Loucy (cell line): ENCODE data around the gene TSPAN32.

Source experiments
- H2AFZ ChIP-seq: fragments of 200-600 bp; sonication (generic); 2 replicates; pipeline ENCODE4 v1.6.0; 2016; ENCODE audit warnings: antibody characterized with exemption, mild to moderate bottlenecking, low read length, moderate library complexity
- H3F3A ChIP-seq: fragments of 200-600 bp; 2 replicates; pipeline ENCODE4 v1.6.0; 2016; ENCODE audit warnings: antibody characterized with exemption, low read depth, mild to moderate bottlenecking
- H3K27me3 ChIP-seq: fragments of 200-600 bp; sonication (generic); 2 replicates; pipeline ENCODE4 v1.6.1; 2014; ENCODE audit warnings: low read length, mild to moderate bottlenecking; ENCODE audit not compliant: insufficient read depth, poor library complexity, severe bottlenecking
- H3K36me3 ChIP-seq: fragments of 200-600 bp; sonication (generic); 2 replicates; pipeline ENCODE4 v1.6.1; 2016; ENCODE audit warnings: low read length; ENCODE audit not compliant: insufficient read depth
- H3K4me1 ChIP-seq: fragments of 200-600 bp; sonication (generic); 2 replicates; pipeline ENCODE4 v1.5.1; 2014; ENCODE audit warnings: low read length, mild to moderate bottlenecking; ENCODE audit not compliant: insufficient read depth, poor library complexity, severe bottlenecking
- H3K4me2 ChIP-seq: fragments of 200-600 bp; sonication (generic); 2 replicates; pipeline ENCODE4 v1.6.0; 2014; ENCODE audit warnings: antibody characterized with exemption, low read length, low read depth, mild to moderate bottlenecking; ENCODE audit not compliant: poor library complexity, severe bottlenecking
- H3K4me3 ChIP-seq: fragments of 200-600 bp; sonication (generic); 2 replicates; pipeline ENCODE4 v1.5.1; 2014; ENCODE audit warnings: low read length, mild to moderate bottlenecking, mixed read lengths; ENCODE audit not compliant: poor library complexity, severe bottlenecking
- H3K79me2 ChIP-seq: fragments of 200-600 bp; sonication (generic); 2 replicates; pipeline ENCODE4 v1.6.1; 2014; ENCODE audit warnings: low read length; ENCODE audit not compliant: insufficient read depth
- H3K9ac ChIP-seq: fragments of 200-600 bp; sonication (generic); 2 replicates; pipeline ENCODE4 v1.6.0; 2014; ENCODE audit warnings: mild to moderate bottlenecking, low read depth, low read length, moderate library complexity; ENCODE audit not compliant: poor library complexity, severe bottlenecking
- H3K9me2 ChIP-seq: fragments of 200-600 bp; sonication (generic); replicated peaks from 2 replicates; pipeline ENCODE4 v1.6.1; 2016; ENCODE audit warnings: low read depth, low read length, mixed read lengths
- H3K9me3 ChIP-seq: fragments of 200-600 bp; sonication (generic); 2 replicates; pipeline ENCODE4 v1.6.1; 2014; ENCODE audit warnings: mild to moderate bottlenecking, antibody characterized with exemption, low read length, low read depth; ENCODE audit not compliant: insufficient read depth
- H4K20me1 ChIP-seq: fragments of 200-600 bp; sonication (generic); 2 replicates; pipeline ENCODE4 v1.6.0; 2014; ENCODE audit warnings: antibody characterized with exemption, low read length, mild to moderate bottlenecking; ENCODE audit not compliant: insufficient read depth, poor library complexity, severe bottlenecking
- EZH2phosphoT487 ChIP-seq: fragments of 200-600 bp; IDR thresholded peaks from 2 replicates; pipeline ENCODE4 v1.6.1; 2018; ENCODE audit warnings: antibody characterized with exemption, mild to moderate bottlenecking, moderate library complexity, borderline replicate concordance
- TF ChIP-seq, protein P1 (sequence below): fragments of 200-600 bp; sonication (generic); conservative IDR thresholded peaks from 2 replicates; pipeline ENCODE4 v1.5.1; 2014; ENCODE audit warnings: mild to moderate bottlenecking, antibody characterized with exemption, low read length

TSPAN32 gene

DNA sequence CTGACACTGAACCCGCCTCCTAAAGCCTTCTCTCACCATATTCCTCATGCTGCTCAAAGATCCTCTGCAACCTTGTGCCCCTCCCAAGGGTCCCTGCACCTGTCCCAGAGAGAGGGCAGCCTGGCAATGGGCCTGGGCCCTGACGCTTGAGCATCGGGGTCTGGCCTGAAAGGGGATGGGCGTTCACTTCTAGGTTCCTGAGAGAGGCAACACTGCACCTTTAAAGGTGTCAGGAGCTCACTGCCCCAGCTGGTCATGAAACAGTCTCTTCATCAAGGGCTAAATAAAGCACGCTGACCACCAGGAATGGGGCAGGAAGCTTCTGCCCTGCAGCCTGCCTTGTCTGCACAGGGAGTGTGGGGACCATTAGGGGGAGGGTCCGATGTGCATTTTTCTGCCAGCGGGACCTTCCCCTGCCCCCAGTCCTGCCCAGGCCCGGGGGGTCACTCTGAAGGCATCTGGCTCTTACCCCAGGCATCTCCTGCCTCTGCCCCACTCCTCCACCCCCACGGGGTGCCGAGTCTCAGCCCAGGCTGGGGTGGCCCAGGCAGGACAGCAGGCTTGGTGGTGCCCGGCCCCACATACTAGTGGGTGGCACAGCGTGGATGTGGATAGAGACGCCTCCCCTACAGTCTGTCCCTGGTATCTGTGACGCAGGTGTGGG, 3.5 kb upstream of the TSPAN32 start:
- H4K20me1 ChIP-seq, result peaks cover 13% of the 10 kb centered on the region
- H3K36me3 ChIP-seq, result peaks cover 9% of the 10 kb centered on the region; the same call in 1 of the 2 replicates
- no peaks in the 10 kb centered on the region for H3K9me2 ChIP-seq
- H3K9me3 ChIP-seq, result no peaks in the 10 kb centered on the region
- H3K4me3 ChIP-seq, result no peak overlapping the region
- H3K9ac ChIP-seq, result peak overlapping the region; percentile 60
- H3K4me1 ChIP-seq, result peaks cover 19% of the 10 kb centered on the region
- peaks cover 4% of the 10 kb centered on the region for H3F3A ChIP-seq
- no peak overlapping the region for H2AFZ ChIP-seq
- H3K27me3 ChIP-seq, result no peaks in the 10 kb centered on the region
- peak overlapping the region; percentile 84 for H3K4me2 ChIP-seq
- TF ChIP-seq EZH2phosphoT487, result no peak
- TF ChIP-seq, protein P1, sequence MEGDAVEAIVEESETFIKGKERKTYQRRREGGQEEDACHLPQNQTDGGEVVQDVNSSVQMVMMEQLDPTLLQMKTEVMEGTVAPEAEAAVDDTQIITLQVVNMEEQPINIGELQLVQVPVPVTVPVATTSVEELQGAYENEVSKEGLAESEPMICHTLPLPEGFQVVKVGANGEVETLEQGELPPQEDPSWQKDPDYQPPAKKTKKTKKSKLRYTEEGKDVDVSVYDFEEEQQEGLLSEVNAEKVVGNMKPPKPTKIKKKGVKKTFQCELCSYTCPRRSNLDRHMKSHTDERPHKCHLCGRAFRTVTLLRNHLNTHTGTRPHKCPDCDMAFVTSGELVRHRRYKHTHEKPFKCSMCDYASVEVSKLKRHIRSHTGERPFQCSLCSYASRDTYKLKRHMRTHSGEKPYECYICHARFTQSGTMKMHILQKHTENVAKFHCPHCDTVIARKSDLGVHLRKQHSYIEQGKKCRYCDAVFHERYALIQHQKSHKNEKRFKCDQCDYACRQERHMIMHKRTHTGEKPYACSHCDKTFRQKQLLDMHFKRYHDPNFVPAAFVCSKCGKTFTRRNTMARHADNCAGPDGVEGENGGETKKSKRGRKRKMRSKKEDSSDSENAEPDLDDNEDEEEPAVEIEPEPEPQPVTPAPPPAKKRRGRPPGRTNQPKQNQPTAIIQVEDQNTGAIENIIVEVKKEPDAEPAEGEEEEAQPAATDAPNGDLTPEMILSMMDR, result no peak
- peaks cover 42% of the 10 kb centered on the region for H3K79me2 ChIP-seq

DNA sequence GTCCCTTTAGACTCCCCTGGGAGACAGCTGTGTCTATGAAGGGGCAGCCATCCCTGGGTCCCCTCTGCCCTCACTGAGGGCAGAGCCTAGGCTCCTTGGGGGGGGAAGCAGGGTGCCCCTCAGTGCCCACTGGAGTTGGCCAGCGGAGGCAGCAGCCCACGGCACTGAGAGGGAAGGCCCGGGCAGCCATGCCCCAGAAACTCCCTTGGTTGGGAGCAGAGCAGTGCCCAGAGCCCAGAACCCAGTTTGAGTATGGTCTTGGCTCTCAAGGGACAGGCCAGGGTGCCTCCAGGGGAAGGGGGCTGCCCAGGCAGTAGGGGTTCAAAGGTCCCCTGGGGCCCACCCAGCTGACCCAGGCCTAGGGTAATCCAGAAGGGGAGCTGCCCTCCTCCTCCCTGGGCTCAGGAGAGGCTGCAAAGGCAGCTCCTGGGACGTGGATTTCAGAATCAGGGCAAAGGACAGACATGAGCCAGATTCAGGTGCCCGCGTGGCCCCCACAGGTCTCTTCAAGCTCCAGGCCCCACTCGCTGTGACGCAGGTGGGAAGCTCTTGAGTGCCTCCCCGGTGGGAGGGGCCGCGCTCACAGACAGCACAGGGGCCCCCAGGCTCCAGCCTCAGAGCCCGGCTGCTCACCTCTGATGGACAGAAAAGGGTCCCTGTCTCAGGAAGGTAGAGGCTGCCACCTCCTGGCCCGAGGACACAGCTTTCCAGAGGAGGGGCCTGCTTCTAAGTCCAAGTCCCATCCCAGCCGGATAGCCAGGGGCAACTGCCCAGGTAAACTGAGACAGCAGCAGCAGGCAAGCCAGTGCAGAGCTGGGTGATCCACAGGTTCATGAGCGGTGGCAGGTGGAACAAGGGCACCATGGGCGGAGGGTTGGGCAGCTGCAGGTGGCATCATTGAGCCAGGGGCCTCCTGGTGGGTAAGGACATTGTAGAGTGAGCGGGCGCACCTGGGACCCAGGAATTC, 2.7 kb upstream of the TSPAN32 start:
- Histone ChIP-seq H3F3A (peaks cover 4% of the 10 kb centered on the region), H3K79me2 (peaks cover 50% of the 10 kb centered on the region), H3K4me1 (peaks cover 28% of the 10 kb centered on the region), H3K27me3 (no peaks in the 10 kb centered on the region), H4K20me1 (peaks cover 13% of the 10 kb centered on the region), H3K4me2 (peak overlapping the region; percentile 84), H3K9me2 (no peaks in the 10 kb centered on the region), H3K36me3 (peaks cover 9% of the 10 kb centered on the region; the same call in 1 of the 2 replicates), H2AFZ (no peak overlapping the region), H3K9ac (peak overlapping the region; percentile 60), H3K4me3 (peak overlapping the region; percentile 64), H3K9me3 (no peaks in the 10 kb centered on the region)
- TF ChIP-seq EZH2phosphoT487, result no peak
- TF ChIP-seq, protein P1, result peak; percentile 52

DNA sequence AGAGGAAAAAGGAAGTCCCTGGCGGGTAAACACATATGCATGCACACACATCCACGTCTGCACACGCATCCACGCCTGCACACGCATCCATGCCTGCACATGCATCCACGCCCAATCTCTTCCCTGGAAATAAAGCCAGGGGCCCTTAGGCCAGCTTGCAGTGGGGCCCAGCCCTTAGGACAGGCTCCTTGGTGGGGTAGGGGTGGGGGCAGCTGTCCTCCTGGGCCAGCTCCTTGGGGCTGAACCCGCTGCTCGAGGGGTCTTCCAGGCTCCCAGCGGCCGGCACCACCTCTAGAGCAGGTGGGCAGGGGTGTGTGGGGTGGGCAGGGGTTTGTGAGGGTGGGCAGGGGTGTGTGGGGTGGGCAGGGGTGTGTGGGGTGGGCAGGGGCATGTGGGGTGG, 2.0 kb upstream of the TSPAN32 start:
- H3F3A ChIP-seq, result peaks cover 4% of the 10 kb centered on the region
- peak overlapping the region; percentile 60 for H3K9ac ChIP-seq
- TF ChIP-seq, protein P1, result no peak
- TF ChIP-seq EZH2phosphoT487, result no peak
- H3K9me3 ChIP-seq, result no peaks in the 10 kb centered on the region
- no peaks in the 10 kb centered on the region for H3K27me3 ChIP-seq
- peaks cover 13% of the 10 kb centered on the region for H4K20me1 ChIP-seq
- H2AFZ ChIP-seq, result no peak overlapping the region
- H3K36me3 ChIP-seq, result peaks cover 9% of the 10 kb centered on the region; the same call in 1 of the 2 replicates
- peaks cover 34% of the 10 kb centered on the region for H3K4me1 ChIP-seq
- H3K9me2 ChIP-seq, result no peaks in the 10 kb centered on the region
- peak overlapping the region; percentile 84 for H3K4me2 ChIP-seq
- H3K4me3 ChIP-seq, result peak overlapping the region; percentile 64
- peaks cover 57% of the 10 kb centered on the region for H3K79me2 ChIP-seq
